NCI-H2196 treated with DMSO at 0.1 percent for 48 hours (cell line): ENCODE measurements around the gene HEATR3.

Experiments used
- DNase-seq: peaks from one replicate; lab custom pipeline; 2025; ENCODE audit not compliant: unreplicated experiment; lab: John Stamatoyannopoulos, UW

The HEATR3 gene, protein sequence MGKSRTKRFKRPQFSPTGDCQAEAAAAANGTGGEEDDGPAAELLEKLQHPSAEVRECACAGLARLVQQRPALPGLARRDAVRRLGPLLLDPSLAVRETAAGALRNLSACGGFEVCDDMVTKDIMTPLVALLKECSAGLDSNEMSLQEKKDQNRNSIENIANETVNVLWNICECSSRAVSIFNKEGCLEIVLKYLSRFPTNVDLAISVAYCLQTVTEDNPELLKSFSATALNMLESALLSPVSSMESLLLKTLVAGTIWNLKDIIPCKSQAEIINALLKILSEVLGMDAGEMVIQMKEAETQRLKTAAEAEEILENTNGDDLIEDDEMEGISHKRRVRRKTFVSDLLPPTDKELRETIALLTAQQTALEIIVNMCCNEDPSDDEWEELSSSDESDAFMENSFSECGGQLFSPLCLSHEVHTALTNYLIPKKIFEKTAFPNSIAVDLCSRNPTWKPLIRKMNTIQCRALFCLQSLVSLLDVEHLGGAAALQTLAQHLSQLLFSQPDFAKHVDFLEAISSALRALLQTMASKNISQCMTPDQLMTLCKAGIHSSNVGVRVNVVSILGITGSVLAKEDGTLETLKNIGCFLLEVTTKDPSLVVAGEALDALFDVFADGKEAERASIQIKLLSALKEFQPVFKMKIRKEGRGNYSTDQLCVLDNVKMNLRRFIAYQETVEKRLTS

DNA sequence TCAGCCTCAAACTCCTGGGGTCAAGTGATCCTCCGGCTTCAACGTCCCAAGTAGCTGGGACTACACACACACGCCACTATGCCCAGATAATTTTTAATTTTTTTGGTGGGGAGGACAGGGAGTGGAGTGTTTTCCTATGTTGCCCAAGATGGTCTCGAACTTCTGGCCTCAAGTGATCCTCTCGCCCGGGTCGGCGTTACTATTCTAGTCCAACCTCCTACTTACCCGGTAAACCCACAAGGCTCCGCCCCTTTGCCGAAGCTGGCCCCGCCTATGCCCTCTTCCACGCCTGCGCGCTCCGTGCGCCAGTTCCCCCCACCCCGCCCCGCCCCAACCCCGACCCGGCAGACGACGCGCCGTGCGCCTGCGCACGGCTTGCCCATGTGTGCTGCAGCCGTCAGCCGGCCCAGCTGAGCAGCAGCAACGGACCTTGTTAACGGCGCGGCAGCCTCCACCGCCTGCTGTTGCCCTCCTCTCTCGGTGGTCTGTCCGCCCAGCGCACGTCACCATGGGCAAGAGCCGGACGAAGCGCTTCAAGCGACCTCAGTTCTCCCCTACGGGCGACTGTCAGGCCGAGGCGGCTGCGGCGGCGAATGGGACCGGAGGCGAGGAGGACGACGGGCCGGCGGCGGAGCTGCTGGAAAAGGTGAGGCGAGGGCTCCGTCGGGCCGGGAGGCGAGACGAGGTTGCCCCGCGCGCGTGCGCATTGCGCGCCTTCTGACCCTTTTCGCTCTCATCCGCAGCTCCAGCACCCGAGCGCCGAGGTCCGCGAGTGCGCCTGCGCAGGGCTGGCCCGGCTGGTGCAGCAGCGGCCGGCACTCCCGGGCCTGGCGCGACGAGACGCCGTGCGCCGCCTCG is at the start of gene HEATR3:
TSS of gene HEATR3 (plus strand) at position 347 of the 858 bp plus-strand sequence. CDS start at position 509, 162 bp downstream.
- peak; percentile 36 for DNase-seq

DNA sequence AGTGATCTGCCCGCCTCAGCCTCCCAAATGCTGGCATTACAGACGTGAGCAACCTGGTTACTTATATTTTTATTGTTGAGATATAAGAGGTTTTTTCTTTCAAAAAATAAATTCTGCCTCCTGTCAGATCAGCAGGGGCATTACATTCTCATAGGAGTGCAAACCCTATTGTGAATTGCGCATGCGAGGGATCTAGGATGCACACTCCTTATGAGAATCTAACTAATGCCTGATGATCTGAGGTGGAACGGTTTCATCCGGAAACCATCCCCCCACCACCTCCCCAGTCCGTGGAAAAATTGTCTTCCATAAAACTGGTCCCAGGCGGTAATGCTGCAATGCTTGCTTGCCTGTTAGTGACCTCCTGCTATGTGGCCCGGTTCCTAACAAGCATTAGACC is 48.2 kb upstream of the HEATR3 start:
- no peak for DNase-seq

DNA sequence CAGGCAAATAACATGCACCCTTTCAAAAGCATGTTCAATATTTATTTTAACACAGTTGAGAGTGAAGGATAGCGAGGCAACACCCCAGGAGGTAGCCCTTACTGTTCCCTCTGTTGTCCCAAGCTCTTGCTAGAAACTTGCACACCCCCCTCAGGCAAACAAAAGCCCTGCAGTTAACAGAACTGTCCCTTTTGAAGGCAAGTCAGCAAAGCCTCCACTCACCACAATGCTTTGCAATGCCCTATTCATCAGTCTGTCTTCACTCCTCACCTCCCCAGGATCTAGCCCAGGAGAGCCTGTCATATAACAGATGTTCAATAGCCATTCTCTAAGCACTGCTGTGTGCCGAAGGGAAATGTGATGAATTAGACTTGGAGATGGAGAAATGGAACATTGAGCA is 44.2 kb upstream of the HEATR3 start:
- no peak for DNase-seq

DNA sequence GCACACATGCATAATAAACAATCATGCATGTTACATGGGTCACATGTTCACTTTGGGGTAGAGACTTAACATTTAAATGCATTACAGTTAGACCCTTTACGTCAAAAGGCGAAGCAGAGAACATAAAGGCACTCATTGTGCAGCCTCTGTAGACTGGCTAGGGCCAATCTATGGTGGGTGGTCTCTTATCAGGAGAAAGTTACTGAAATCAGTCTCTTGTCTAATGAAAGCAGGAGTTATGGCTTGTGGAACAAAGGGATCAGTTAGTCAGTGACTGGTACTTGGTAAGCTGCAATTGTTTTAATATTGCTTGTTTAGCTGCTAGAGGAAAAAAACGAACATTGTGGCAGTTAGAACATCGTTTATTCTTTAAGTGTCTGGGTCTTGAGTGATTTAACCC is 42.1 kb upstream of the HEATR3 start:
- no peak for DNase-seq

DNA sequence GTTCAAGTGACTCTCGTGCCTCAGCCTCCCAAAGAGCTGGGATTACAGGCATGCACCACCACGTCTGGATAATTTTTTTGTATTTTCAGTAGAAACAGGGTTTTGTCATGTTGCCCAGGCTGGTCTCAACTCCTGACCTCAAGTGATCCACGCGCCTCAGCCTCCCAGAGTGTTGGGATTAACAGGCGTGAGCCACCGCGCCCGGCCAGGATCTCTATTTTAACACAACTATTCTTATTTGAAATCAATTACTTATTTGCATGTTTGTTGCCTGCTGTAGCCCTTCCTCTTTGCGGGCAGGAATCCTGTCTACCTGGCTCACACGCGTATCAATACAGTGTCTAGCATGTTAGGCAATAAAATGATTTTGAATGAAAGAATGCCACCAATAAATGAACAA is 41.6 kb upstream of the HEATR3 start:
- no peak for DNase-seq

DNA sequence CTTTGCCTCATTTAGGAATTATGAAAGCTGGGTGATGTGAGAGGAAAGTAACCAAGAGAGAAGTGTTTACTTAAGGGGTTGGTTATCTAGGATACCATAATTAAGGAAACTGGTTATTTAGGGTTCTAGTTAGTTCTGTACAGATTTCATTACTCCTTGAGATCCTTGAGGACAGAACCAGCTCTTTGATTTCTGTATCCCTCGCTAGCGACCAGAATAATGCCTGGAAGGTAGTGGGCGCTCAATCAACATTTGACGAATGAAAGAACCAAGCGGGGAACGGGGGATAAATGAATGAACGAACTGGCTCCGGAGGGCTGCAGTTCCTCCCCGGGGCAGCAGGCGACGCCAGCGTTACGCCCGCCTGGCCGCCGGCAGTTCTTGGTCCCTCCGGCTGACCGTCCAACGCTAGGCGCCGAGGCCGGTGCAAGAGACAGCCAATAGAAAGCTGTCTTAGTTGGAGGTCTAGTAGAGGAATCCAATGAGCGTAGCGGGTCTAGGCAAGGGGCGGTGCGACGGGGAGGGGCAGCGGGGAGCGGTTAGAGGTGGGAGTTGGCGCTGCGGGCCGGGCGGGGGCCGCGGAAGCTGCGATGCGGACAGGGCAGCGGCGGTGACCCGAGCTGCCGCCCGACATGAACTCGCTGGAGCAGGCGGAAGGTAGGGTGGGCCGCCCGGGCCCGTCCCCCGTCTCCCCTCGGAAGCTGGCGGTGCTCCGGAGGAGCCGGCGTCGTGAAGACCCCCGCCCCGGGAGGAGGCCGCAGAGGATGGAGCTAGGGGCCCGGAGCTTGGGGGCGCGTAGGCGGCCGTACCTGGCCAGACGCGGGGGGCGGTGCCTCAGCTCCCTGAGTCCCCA is 40.9 kb upstream of the HEATR3 start, which contains the start of gene CNEP1R1:
TSS of gene CNEP1R1 (plus strand) at position 542 of the 853 bp plus-strand sequence. CDS start at position 633, 91 bp downstream.
- DNase-seq: peak; percentile 52

DNA sequence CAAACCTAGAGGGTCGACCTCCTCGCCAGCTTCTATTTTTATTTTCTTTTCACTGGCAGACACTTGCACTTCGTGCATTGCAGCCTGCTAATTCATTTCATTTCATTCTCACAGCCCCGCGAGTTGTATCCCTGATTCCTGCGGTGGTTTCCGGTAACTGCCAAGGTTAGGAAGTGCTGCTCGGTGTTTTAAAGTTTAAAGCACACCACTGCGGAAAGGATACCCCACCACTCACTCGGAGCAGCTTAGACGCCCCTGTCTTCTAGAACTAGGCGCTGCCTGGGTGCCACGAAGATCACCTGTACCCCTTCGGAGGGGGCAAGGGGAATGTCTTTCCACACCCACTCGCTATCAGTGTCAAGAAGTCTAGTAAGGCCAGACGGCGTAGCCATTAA is 40.2 kb upstream of the HEATR3 start:
- no peak for DNase-seq

DNA sequence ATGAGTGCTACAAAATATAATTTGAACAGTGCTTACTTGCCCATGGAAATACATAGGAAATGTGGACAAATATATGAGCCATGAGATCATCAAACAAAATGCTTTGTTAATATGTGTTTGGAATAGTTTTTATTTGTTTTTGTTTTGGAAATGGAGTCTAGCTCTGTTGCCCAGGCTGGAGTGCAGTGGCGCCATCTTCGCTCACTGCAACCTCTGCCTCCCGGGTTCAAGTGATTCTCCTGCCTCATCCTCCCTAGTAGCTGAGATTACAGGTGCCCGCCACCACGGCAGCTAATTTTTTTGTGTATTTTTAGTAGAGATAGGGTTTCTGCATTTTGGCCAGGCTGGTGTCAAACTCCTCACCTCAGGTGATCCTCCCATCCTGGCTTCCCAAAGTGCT is 37.9 kb upstream of the HEATR3 start:
- no peak for DNase-seq

DNA sequence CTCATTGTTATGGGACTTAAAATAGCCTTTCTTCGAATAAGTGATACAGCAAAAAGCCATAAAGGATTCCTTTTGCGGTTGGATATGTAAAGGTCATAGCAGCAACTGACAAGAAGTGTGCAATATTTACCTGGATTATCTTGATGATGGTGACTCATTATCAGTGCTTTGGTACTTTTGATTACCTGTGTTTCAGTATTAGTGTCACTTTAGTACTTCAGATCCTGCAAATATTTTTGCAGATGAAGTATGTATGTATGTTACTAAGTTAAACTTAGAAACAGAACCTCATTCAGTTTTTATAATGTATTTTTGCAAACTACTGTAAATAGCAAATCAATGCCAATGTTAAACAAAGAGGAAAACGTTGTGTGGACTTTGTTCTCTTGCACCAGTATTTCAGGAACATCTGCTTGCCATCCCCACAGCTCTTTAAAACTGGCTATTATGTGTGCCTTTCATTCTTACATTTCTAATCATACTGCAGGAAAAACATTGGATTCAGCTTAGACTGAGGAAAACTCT is 30.2 kb upstream of the HEATR3 start:
- DNase-seq: no peak

DNA sequence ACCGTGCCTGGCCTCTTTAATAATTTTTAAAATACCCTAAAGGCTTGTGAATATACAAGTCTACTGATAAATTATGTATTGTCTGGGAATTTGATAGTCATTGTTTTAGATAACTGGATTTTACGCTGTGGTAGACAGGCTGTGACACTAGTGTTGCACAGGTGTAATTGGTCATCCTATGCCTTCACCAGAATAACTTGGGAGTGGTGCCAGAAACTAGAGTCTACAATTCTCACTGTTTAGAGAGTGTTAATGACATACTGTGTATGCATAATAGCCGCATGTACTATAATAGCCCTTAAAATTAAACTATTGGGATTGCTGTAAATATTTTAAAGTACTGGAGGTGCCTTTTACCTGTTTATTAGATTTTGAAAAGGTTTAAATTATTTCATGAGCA is 29.3 kb upstream of the HEATR3 start:
- no peak for DNase-seq

DNA sequence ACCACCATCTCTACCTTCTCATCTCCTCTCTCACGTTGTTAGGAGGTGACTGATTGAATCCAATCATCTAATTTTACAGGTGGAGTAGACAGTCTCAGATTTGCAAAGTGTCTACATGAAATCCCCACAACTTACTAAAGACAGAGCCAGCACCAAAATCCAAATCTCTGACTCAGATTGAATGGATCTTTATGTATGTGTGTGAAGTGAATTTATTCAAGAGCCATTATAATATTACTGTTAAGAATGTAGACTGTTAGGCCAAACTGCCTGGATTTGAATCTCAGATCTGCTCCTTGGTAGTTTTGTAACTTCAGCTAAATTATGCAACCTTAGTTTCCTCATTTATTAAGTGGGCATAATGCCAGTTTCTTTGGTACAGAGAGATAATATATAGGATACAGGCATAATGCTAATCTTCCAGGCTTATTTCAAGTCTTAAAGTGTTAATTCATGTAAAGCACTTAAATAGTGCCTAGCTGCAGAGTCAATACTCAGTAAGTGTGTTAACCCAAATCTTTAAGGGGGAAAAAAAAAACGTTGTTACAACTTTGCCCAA is 28.0 kb upstream of the HEATR3 start:
- no peak for DNase-seq

DNA sequence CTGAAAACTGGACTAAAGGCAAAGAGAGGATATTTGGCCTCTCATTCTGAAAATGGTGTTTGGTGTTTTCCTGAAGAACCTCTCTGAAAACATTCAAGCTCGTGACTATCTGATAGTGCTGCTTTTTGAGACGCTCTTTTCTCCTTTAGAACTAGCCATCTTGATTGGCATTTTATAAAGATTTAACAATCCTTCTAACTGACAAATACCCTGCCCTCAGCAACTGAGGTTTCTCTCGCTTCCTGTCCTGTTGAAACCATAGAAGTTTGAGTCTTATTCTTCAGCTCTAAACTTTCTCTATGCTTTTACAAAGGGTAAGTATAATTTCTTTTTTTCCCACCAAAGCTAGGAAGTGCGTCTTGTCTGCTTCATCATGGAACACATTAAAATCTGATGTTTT is 27.5 kb upstream of the HEATR3 start:
- DNase-seq: no peak

DNA sequence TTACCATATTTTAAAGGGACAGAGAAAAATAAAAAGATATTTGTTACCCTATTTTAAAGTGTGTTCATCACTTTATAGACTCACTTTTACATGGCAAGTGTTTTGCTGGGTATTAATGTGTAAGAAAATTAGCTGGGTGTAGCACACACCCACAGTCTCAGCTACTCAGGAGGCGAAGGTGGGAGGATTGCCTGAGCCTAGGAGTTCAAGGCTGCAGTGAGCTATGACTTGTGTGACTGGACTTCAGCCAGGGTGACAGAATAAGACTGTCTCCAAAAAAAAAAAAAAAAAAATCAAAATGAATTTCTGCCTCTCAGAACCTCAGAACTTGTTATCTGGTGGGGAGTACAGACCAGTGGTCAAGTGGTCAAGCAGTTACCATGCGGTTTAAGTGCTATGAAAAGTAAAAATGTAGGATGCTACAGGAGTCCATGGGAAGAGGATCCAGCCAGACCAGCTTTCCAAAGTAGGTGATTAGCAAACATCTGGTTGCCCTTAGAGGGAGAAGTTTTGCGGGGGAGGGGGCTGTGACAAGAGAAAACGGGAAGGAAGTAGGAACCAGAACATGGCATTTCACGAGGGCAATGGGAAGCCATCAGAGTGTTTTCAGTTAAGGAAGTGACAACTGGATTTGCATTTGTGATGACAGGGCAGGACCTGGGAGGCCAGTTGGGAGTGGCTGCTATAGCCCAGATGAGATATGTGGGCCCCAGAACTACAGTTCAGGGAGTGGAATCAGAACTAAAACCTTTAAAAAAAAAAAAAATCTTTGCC is 26.8 kb upstream of the HEATR3 start:
- no peak for DNase-seq

DNA sequence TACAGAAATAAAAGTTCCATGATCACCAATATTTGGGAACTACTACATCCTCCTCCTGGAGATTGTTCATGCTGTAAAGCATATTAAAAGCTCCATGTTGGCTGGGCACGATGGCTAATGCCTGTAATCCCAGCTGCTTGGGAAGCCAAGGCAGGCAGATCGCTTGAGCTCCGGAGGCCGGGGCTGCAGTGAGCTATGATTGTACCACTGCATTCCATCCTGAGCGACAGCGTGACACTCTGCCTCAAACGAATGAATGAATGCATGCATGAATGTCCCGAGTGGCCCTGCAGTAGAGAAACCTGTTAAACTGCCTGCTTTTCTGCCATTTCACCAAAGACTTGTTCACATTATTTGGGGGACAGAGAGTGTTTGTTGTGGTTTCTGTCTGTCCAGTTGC is 25.8 kb upstream of the HEATR3 start:
- no peak for DNase-seq

DNA sequence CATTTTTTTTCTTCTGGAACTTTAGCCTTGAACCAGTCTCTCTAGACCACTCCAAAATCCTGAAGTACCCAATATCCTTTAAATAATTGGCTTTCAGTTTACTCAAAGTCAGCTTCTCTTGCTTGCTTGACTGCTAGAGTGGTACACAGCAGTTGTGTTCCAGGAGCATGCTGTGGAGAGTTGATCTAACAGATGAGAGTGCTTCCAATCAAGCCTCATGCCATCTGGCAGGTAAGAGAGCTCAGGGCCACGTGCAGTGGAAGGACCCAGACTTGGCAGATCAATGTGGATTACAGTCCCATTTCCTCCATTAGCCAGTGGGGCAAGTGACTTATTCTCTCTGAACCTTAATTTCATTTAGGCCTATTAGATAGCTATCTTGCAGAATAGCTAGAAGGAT is 25.1 kb upstream of the HEATR3 start:
- DNase-seq: no peak

DNA sequence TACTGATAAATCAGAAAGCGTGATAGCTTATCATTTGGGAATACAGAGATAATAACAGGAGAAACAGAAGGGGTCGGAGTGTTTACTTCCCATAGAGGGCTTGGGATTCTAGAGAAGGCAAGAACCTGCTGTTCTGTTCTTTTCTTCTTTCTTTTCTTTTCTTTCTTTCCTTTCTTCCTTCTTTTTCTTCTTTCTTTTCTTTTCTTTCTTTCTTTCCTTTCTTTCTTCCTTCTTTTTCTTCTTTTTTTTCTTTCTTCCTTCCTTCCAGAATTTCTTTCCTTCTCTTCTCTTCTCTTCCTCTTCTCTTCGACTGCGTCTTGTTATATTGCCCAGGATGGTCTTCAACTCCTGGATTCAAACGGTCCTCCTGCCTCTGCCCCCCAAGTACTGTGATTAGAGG is 22.4 kb upstream of the HEATR3 start:
- no peak for DNase-seq

DNA sequence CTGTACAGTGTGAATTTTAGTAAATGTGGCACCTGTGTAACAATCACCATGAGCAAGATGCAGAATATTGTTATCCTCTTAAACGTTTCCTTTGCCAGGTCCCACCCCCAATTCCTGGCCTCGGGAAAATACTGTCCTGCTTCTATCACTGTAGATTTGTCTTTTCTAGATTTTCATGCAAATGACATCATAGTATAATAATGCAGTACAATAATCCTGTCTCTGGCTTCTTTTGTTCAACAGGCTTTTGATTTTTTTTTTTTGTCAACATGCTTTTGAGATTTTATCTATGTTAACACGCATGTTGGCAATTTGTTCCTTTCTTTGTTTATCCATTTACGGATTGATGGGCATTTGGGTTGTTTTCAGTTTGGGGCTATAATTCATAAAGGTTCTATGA is 20.4 kb upstream of the HEATR3 start:
- DNase-seq: no peak

DNA sequence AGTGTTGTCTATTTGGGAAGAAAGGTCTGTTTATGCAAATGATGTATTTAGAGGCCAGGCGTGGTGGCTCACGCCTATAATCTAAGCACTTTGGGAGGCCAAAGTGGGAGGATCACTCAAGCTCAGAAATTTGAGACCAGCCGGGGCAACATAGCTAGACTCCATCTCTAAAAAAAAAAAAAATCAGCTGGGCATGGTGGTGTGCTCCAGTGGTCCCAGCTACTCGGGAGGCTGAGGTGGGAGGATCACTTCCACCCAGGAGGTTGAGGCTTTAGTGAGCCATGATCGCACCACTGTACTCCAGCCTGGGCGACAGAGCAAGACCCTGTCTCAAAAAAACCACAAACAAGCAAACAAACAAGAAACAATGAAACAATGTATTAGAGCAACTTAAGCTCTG is 18.9 kb upstream of the HEATR3 start:
- DNase-seq: no peak

DNA sequence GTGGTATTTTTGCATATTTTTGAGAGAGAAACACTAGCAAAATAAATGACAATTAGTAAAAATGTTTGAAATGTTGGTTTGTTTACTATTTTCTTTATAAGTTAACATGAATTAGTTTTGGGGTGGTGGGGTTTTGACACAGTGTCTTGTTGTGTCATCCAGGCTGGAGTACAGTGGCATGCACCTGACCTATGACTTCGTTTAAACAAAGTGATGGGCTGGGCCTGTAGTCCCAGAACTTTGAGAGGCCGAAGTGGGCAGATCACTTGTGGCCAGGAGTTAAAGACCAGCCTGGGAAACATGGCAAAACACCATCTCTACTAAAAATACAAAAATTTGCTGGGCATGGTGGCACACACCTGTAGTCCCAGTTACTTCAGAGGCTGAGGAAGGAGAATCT is 17.9 kb upstream of the HEATR3 start:
- no peak for DNase-seq
